CD4-positive, alpha-beta T cell treated with Interleukin-15 for 1 hour (primary cell): ENCODE results near the gene TDRD12.
"Not testable (repeated sequence)": the region's sequence is repeated elsewhere in the genome, so short reads cannot be mapped to it uniquely, and the experiment has no call there.

Experiments used
- DNase-seq: peaks from one replicate; pipeline ENCODE4 v3.0.0-alpha.2; 2020

Gene TDRD12

GRCh38 chr19:32748497-32748896 is 28.9 kb downstream of the TDRD12 start:
- DNase-seq: no peak

- DNase-seq: no peak
These were observed 29.4 kb downstream of the TDRD12 start for GRCh38 chr19:32748948-32749347.

DNA sequence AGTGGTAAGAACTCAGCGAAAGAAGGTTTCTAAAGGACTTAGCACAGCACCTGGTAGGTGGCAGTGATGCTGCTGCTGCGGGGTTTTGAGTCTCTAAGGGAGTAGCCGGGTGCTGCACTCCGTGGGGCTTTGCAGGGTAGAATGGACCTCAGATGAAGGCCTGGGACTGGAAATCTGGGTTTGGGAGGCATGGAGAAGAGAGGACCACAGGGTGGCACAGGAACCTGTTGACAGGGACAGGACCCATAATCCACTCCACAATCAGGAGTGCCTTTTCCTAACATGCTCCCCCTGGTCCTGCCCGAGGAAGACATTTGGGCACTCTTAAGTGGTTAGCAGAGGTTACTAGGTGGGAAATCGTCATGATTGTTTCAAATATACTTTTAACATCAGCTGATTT is 29.8 kb downstream of the TDRD12 start:
- no peak for DNase-seq

GRCh38 chr19:32750441-32751055 is 31.0 kb downstream of the TDRD12 start:
- DNase-seq: no peak

DNA sequence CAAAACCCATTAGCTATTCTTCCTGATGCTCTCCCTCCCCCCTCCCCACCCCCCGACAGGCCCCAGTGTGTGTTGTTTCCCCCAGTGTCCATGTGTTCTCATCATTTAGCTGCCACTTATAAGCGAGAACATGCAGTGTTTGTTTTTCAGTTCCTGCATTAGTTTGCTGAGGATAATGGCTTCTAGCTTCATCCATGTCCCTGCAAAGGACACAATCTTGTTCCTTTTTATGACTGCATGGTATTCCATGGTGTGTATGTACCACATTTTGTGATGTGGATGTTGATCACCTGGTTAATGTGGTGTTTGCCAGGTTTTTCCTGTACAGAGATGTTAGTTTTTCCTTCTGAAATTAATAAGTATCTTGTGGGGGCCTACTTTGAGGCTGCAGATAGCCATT is 31.5 kb downstream of the TDRD12 start:
- DNase-seq: no peak

GRCh38 chr19:32757189-32757588 is 37.6 kb downstream of the TDRD12 start:
- DNase-seq: no peak

- DNase-seq: not testable (repeated sequence)
These were observed 45.8 kb downstream of the TDRD12 start for GRCh38 chr19:32765365-32765764.

DNA sequence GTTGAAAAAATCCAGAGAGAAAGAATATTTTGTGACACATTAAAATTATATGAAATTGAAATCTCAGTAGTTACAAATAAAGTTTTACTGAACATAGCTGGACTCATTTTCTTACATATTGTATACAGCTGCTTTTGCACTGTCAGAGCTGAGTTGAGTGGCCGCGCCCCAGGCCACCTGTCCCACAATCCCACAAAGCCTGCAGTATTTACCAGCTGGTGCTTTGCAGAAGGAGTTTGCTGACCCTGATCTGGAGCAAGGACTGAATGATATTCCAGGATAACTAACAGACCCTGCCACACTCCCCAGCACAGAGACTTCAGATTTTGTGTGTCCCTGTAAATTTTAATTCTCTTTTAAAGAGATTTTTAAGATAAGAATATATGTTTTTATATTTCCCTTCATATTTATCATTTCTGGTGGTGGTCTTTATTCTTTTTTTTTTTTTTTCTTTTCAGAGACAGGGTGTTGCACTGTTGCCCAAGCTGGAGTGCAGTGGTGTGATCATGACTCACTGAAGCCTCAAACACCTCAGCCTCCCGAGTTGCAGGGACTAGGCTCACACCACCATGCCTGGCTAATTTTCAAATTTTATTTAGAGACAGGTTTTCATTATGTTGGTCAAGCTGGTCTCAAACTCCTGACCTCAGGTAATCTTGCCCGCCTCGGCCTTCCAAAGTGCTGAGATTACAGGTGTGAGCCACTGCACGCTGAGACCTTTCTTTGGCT is 48.5 kb downstream of the TDRD12 start:
- no peak for DNase-seq

DNA sequence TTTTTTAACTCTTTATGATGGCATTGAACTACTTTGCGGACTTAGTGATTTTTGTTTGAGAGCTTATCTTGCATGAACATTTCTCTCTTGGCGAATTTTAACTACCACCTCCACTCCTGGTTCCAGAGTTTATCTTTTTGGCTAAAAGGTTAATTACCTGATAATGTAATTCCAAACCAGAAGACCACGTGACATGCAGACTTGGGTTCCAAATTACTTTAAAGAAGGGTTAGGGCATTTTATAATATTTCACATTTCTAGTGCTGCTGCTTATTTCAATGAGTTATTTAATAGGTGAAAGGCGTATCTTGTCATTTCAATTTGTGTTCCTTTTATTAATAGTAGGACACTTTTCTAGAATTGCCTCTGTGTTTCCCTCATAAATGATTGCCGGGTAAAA is 52.0 kb downstream of the TDRD12 start:
- DNase-seq: no peak

DNA sequence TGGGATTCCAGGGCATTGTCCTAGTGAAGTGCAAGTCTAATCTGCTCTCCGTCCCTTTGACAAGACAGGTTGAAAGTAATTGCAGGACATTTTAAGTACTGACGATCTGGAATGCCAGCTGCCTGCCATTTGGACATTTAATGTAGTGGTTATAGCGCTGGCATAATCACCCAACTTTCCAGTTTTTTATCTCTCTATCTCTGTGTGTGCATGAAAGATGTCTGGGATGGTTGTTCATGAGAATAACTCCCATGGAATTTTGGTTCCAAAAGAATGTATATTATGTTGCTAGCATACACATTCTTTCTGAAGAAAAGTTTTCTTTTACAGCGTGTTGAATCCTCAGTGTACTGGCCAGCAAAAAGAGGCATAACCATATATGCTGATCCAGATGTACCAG is 53.6 kb downstream of the TDRD12 start:
- no peak for DNase-seq

- DNase-seq: no peak
These were observed 59.5 kb downstream of the TDRD12 start for GRCh38 chr19:32779082-32779481.

DNA sequence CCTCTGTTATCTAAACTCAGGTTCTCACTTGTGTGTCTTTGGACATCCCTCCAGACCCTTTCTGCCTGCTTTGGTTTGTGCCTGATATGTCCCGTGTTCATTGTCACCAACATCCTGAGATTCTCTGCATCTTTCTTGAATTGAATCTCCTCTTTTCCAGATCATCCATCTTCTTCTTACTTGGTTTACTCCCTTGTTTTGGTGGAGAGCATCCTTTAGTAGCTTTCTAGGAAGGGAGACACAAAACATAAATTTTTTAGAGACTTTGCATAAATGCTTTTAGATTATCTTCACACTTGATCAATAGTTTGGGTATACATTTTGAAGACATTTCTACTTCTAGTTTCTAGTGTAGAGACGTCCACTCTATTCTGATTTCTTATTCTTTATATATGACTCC is 61.7 kb downstream of the TDRD12 start:
- no peak for DNase-seq

GRCh38 chr19:32782089-32782488 is 62.5 kb downstream of the TDRD12 start:
- DNase-seq: not testable (repeated sequence)

DNA sequence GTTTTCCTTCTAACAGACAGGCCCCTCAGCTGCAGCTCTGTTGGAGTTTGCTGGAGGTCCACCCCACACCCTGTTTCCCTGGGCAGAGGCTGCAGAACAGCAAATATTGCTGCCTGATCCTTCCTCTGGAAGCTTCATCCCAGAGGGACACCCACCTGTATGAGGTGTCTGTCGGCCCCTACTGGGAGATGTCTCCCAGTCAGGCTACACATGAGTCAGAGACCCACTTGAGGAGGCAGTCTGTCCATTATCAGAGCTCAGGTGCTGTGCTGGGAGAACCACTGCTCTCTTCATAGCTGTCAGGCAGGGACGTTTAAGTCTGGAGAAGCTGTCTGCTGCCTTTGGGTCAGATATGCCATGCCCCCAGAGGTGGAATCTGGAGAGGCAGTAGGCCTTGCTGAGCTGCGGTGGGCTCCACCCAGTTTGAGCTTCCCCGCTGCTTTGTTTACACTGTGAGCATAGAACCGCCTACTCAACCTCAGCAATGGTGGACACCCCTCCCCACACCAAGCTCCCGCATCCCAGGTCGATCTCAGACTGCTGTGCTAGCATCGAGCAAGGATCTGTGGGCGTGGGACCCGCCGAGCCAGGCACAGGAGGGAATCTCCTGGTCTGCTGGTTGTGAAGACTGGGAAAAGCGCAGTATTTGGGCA is 67.7 kb downstream of the TDRD12 start:
- not testable (repeated sequence) for DNase-seq

DNA sequence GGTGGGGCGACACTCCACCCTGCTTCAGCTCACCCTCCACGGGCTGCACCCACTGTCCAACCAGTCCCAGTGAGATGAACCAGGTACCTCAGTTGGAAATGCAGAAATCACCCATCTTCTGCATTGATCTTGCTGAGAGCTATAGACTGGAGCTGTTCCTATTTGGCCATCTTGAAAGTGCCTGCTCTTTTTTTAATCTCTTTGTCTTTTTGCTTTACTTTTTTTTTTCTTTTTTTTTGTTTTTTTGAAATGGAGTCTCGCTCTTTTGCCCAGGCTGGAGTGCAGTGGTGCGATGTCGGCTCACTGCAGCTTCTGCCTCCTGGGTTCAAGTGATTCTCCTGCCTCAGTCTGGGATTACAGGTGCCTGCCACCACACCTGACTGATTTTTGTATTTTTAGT is 68.3 kb downstream of the TDRD12 start:
- DNase-seq: not testable (repeated sequence)

DNA sequence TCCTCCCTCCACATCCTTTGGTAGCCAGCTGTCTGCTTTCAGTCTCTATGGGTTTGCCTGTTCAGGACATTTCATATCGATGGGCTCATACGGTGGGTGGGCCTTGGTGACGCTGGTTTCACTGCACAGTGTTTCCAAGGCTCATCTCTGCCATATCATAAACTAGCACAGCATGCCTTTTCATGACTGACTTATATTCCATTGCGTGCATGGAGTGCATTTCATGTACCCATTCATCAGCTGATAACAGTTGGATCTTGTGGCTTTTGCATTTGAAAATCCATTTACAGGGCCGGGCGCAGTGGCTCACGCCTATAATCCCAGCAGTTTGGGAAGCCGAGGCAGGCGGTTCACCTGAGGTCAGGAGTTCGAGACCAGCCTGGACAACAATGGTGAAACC is 69.9 kb downstream of the TDRD12 start:
- DNase-seq: no peak

DNA sequence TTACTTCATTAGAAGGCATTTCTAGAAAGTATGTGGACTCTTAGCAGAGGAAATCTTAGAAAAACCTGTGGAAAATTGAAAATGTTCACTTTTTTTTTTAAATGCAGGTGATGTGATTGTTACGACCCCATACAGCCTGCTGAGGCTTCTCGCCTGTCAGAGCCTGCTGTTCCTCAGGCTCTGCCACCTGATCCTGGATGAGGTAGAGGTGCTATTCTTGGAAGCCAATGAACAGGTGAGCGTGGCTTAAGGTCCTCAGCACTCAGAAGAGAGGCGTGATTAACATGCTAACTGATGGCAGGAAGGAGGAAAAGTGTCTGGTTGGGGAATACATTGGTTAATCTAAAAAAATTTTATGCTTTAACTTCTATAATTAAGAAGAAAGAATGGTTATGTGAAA is 78.6 kb downstream of the TDRD12 start:
- DNase-seq: no peak

GRCh38 chr19:32800191-32800590 is 80.6 kb downstream of the TDRD12 start:
- DNase-seq: no peak

DNA sequence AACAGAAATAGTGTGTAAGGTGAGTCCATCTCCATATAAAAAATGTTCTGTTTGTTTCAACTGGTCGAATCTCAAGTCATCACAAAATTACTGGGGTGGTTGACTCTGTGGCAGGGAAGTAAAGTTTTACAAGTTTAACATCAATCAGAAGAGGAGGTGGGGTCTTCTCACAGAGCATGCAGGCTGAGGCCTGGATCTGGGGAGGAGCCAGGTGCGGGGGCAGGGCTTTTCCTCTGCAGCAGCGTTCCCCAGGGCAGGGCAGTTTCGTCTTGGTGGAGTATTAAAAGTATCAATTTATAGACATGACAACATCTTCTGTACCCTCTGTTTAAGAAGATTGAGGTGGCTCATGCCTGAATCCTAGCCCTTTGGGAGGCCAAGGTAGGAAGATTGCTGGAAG is 81.2 kb downstream of the TDRD12 start:
- no peak for DNase-seq

DNA sequence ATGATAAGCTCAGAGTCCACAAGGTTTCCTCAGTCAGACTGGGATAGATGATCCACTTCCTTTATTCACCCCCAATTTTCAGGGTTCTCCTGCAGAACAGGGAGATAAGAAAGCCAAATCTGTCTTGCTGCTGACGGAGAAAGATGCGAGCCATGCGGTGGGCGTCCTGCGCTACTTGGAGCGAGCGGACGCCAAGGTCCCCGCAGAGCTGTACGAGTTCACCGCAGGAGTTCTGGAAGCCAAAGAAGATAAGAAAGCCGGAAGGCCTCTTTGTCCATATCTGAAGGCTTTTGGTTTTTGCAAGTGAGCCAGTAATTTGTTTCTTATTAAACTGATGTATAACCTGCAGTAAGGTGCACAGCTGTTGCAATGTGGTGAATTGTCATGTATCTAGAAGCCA is 83.3 kb downstream of the TDRD12 start:
- no peak for DNase-seq

DNA sequence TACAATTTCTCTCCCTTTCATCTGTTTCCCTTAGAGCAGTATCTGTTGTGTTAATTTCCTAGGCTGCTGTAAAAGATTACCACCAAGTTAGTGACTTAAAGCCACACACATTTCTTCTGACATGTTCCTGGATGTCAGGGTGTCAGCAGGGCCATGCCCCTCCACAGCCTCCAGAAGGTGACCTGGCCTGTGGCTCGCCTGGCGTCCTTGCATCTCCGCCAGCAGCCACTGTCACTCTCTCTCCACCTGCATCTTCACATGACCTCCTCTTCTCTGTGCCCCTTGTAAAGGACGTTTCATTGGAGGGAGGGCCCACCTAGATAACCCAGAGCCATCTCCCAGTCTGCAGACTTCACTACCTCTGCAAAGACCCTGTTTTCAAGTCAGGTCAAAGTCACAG is 88.7 kb downstream of the TDRD12 start:
- DNase-seq: no peak

GRCh38 chr19:32809254-32809653 is 89.7 kb downstream of the TDRD12 start:
- DNase-seq: no peak

DNA sequence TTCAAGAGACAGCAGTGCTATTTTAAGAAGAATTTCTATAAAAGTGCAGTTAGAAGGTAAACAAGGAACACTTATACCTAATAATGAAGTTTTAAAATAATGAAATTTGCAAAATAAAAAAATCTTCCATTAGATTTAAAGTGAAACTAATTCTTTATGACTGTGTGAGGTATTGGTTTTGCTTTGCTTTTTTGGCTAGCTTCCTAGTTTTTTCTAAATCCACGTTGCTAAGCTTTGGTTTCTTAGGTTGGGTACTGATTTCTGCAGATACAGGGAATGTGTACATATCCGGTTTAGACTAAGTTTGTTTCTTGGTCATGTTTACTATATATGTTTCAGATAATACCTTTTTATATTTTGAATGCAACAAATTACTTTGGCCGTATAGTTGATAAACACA is 90.2 kb downstream of the TDRD12 start:
- DNase-seq: no peak

DNA sequence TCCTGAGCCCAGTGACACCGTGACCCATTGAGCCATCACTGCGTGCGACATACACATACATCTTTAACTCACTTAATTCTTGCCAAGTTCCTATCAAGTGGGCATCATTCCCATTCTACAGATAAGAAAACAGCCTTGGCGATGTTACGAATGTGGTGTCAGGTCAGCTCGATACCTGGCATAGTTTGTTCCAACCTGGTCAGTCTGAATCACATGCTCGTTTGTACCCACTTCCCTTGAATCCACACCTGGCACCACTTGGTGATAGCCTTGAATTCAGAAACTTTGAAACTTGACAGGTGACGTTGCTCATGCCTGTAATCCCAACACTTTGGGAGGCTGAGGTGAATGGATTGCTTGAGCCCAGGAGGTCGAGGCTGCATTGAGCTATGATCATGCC is 90.9 kb downstream of the TDRD12 start:
- DNase-seq: no peak
